Measurements from ENCODE around the gene HRH3.

HRH3 gene

DNA sequence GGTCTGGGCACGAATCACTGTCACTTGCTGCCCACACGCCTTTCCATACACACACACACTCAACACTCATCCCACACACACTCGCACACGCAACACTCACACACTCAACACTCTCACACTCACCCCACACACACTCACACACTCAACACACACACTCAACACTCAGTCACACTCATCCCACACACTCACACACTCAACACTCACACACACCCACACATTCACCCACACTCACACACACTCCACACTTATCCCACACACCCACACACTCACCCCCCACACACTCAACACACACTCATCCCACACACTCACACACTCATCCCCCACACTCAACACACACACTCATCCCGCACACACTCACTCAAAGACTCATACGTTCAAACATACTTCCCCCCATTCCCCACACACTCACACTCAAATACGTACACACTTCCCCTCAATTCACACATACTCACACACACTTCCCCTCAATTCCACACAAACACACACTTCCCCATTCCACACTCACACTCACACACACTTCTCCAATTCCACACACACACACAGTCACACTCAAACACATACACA is 9.0 kb upstream of the HRH3 start:
- DNase-seq, result no peak

DNA sequence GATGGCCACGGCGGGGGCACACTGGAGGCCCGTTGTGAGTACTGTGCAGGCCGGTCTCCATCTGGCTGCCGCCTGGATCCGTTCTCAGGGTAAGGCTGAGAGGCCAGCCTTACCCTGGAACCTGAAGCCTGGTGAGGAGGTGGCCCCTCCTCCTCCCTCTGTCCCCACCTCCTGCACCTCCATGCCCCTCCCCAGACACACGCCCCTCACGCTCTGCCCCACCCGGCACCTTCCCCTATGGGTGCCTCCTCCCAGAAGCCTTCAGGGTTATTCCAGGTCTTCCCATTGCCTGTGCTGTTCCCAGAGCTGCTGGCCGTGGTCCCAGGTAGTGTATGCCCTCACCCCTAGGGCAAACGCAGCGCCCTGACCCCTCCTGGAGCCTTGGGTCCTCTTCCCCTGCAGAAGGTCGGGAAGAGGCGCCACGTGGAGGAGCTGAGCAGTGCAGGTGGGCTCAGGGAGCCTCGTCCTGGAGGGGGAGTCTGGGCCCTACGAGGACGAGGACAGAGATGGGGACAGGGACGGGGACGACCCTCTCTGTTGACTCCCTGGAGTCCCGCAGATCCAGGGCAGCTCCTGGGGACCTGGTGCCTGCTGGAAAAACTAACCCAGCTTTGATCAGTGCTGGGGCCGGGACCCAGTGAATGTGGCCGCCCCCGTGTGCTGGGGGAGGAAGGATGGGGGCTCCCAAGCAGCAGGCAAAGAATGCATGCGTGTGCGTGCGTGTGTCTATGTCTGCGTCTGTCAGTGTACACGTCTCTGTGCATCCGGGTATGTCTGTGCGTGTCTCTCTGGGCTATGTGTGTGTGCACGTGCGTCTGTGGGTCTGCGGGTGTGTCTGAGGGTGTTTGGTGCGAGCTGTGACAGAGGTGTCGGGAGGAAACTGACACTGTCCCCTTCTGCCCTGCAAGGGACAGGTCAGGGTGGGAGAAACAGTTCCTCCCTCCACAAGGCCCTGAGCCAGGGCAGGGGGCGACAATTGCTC is 8.2 kb upstream of the HRH3 start:
- DNase-seq, result no peak

DNA sequence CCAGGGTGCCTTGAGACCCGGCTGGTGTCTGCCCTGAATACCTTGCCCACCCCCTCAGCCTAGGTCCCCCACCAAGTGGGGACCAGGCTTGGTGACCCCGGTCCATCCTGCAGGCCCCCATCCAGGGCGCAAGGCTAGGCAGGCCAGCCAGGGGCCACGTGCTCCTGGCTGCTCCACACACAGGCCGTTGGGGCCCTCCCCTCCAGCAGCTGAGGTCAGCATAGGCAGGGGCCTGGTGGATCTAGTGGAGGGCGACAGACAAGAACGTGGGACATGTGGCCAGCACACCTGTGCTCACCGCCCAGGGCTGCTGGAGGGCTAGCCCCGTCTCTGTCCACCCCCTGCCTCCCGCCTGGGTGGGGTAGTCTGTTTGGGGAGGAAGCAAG is 7.5 kb upstream of the HRH3 start:
- DNase-seq, result no peak

- DNase-seq, result no peak
Measured at GRCh38 chr20:62226707-62227590, 6.9 kb upstream of the HRH3 start.

DNA sequence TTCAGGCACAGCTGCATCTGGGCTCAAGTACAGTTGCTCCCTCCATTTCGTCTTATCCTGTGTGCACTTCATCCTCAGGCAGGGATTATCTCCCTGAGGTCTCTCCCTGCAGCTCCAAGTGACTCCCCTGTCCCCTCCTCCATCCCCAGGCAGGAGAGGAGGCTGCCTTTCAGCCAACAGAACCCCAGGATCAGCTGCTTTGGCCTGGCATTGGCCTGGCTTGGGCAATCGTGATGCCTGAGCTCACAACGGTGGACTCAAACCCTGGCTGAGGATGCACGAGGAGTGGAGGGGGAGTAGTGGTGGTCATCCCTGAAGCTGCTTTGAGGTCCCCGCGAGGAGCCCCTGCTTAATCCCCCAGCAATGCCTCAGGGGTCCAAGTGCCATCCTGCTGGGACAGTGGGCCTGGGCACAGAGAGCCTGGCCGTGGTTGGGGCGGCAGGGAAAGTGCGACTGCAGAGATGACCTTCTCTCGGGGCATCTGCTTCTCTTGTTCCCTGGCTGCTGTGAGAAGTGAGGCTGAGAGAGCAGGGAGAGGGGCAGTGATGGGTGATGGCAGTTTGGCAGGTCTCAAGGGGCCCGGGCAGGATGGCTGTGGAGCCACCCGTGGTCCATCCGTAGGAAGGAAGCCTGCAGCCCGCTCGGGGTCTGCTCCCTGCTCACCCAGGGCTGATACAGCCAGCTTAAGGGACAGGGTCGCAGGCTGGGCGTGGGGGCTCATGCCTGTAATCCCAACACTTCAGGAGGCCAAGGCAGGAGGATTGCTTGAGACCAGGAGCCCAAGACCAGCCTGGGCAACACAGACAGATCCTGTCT is 6.0 kb upstream of the HRH3 start:
- no peak for DNase-seq

GRCh38 chr20:62225026-62225425 is 4.9 kb upstream of the HRH3 start:
- DNase-seq, result no peak

DNA sequence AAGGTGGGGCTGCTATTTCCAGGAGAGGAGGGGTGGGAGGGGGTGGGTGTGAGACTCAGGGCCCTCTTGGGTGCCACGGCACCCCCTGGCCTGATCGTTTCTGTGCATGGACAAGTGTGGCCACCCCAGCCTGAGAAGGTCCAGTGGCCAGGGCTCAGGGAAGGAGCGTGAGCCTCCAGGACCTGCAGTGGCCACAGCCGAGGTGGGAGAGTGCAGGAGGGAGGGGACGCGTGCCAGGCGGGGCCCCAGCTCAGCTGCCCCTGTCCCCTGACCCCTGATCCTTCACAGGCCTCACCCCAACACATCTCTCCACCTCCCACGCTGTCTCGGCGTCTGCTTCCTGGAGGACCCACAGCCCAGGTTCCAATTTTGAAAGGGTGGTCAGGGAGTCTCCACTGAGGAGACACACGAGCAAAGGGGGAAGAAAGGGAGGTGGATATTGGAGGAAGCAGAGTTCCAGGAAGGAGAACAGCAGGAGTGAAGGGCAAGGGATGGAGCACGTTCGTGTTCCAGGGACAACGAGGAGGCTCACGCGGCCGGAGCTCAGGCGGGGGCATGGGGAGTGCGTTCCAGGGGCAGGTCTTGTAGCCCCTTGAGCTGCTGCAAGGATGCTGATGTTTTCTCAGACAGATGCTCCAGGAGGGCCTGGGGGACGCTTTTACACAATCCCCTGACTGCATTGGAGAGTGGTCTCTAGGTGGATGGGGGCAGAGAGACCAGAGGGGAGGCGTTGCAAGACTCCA is 4.2 kb upstream of the HRH3 start:
- DNase-seq, result no peak

DNA sequence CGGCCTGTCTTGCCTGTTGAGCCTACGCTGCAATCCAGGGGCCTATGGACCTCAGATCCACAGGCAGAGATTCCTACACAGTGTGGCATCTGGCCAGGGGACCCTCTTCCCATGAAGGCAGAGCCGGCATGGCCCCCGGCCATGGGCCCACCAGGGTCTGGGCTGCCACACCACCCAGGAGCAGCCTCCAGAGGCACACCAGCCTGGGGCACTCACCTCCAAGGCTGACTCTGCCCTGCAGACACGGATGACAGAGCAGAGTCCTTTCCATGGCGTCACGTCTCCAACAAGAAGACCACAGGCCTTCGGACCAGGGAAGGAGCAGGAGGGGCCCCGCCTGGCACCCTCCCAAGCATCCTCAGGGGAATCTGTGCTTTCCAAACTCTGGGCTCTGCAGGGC is 3.5 kb upstream of the HRH3 start:
- DNase-seq, result no peak

- no peak for DNase-seq
Measured at GRCh38 chr20:62222972-62223371, 2.9 kb upstream of the HRH3 start.

GRCh38 chr20:62222266-62222850 is 2.3 kb upstream of the HRH3 start:
- DNase-seq, result no peak

- DNase-seq, result no peak
Measured at GRCh38 chr20:62220666-62221568, 839 bp upstream of the HRH3 start.

- DNase-seq, result no peak
Measured at GRCh38 chr20:62219101-62219991, 732 bp downstream of the HRH3 start.

DNA sequence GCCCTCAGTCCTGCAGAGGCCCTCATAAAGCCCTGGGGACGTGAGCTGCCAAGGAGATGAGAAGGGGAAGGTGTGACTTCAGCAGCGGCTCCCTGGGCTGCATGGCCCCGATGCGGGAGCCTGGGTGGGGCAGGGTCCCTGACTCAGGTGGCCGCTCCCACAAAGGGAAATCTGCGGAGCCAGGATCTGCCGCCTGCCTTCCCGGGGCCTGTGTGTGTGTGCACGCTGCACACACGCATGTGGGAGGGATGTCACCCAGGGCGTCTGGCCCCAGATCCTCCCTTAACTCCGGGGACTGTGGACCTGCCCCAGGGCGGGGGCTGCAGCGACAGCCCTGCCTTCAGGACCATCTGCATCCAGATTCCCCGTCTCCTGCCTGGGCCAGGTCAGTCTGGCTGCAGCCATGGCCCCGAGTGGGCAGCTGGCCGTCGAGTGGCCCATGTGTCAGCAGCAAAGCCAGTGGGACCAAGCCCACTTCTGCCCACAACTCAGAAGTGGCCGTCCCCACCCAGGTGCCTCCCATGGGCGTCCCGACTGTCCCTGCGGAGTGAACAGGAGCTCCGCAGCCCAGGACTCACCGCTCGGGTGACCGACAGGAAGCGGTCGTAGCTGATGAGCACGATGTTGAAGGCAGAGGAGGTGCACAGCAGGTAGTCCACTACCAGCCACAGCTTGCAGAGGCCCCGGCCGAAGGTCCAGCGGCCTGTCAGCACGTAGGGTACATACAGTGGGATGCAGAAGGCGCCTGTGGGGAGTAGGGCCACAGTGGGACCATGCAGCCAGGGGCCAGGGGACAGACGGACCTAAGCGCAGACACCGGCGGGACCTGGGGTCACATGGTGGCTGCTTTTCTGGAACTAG is 1.9 kb downstream of the HRH3 start:
- no peak for DNase-seq

DNA sequence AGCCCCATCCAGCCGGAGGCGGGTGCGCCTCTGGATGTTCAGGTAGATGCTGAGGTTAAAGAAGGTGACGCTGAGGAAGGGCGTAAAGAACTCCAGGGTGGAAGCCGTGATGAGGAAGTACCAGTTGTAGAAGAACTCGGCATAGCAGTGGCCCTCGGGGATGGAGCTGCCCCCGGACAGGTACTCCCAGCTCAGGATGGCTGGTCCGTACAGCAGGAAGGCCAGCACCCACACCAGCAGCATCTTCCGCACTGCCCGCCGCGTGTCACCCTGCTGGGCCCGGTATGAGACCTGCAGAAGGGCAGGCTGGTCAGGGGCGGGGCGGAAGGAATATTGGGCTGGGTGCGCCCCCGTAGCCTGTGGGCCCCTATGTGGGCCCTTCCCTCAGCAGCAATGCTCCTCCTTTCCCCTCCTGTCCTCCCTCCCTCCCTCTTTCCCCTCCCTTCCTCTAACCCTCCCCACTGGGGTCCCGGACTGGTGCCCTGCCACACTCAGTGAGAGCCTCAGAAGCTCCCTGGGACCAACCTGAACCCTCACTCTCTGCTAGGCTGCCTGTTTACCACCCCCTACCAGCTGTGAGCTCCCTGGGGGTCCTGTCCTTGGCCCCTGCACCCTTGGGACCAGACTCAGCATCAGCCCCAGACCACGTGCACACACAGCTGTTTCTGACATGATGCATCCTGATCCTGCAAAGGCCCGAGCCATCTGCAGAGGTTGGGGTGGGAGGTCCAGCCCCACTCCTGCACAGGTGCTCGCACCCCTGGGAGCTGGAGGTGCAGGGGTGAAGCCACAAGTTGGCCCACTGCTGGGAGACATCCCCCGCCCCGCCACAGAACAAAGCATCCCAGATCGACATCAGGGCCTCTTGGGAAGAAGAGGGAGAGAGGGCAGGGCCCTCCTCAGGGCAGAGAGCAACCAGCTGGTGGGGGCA is 3.2 kb downstream of the HRH3 start:
- DNase-seq, result no peak

DNA sequence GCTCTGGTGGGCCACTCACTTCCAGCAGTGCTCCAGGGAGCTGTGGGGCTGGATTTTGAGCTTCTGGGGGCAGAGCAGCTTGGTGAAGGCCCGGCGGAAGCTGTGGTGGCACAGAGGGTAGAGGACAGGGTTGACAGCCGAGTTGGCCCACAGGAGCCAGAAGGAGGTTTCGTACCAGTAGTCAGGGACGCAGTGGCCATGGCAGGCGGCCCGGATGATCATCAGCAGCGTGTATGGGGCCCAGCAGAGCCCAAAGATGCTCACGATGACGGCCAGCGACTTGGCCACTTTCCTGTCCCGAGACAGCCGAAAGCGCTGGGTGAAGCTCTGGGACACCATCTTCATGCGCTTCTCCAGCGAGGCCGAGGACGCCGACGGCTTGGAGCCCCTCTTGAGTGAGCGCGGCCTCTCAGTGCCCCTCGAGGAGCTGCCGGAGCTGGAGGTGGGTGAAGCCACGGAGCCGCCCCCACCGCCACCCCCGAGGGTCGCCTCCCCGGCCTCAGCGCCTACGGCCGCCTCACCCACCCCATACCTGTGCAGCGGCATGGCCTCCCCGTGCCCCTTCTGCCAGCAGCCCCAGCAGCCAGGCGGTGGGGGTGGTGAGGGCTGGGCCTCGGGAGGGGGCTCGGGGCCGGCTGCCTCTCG is 4.0 kb downstream of the HRH3 start:
- DNase-seq, result no peak

Measured in CD4-positive, alpha-beta T cell treated with Interleukin-17A for 1 hour (primary cell).